HK-2 (cell line): ENCODE results near the gene EIPR1.
A peak's percentile ranks its signal among the peaks of the same experiment; 100 is the strongest.
"Not testable (repeated sequence)": the region's sequence is repeated elsewhere in the genome, so short reads cannot be mapped to it uniquely, and the experiment has no call there.

ENCODE experiments used
- DNase-seq: peaks from one replicate; pipeline ENCODE4 v3.0.0-alpha.2; 2018; ENCODE audit not compliant: unreplicated experiment

The EIPR1 gene

DNA sequence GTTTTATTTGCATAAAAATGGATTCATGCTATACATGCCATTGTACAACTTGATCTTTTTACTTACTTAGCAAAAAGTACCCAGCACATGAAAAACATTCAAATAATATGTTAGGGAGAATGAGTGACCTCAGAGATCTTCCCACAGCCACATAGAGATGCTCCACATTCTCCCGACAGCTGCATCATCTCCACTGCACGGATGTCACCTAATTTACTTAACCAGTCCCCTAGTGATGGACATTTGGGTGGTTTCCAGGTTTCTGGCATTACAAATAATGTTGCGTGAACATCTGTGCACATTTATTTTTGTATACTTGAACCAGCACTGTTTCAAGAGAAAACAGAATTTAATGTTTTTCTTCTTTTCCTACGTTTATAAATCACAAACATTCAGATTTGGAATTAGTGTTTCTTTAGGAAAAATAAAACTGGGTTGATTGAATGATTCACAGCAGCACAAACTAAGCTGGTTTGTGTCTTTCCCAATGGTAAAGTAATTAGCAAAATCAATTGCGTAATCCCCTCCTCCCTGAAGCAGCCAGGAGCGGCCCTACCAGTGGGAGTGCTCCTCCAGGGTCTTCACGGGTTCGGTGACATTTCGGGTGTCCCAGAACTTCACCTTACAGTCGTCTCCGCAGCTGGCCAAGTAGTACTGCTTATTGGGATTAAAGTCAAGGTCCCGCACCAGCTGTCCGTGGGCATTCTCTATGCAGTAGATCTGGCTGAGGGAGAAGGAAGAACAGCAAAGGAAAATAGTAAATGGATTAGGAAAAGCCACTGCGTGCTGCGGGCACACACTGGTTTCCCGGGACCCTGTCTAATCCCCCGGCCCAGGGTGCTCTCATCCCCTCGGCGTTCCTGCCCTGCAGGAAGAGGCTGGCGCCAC is 183.9 kb downstream of the EIPR1 start:
- no peak for DNase-seq

DNA sequence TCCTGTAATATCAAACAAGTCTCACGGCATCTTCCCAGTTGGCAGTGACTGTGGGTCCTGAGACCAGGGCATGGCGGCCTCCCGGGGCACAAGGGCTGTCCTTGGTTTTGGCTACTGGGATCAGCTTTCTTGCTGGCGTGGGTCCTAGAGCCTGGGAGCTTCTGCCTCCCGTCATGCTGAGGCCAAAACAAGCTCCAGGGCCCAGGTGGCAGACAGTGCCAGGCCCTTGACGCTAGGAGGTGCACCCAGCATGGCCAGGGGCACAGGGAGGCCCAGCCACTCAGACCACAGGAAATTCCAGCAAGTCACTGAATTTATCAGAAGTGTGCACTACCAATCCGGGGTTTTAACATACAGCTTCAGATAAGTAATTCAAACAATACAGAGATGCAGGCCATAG is 184.7 kb downstream of the EIPR1 start:
- DNase-seq: no peak

DNA sequence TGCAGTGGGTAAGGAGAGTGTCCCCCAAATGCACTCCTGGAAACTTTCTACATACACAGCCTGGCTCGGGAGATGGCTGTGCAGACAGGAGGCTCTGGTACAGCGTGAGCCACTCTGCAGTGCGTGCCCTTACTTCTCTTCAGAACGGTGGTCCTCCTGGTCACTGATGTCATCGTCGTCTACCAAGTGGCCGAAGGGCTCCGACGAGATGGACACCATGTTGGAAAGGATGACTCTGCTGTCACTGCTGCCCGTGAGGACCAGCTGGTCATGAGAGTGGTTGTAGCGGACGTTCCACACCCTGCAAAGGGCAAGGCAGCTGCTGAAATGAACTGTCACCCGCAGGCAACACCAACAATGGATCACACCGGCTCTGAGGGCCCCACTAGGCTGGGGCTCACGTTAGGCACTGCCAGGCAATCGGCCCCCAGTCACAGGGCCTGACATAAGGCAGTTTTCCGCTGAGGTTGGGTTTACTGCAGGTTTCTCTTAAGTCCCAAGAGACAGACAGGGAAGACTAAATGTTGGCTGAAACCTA is 185.3 kb downstream of the EIPR1 start:
- no peak for DNase-seq

DNA sequence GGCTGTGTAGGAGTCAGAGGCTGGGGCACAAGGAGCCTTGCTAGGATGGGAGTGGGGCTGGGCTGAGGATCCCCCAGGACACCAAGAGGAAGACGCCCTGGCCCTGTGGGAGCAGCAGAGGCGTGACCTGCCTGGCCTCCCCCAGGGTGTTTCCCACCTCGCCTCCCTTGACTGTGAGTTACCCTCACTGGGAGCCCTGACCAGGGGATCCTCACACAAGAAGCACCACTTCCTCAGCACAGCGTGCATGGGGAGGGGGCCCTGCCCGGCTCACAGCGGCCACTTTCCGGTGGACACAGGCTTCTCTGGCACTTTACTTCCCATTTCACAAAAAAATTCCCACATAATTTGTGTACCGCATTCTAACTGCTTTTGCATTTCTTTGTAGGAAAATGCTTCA is 187.7 kb downstream of the EIPR1 start:
- no peak for DNase-seq

DNA sequence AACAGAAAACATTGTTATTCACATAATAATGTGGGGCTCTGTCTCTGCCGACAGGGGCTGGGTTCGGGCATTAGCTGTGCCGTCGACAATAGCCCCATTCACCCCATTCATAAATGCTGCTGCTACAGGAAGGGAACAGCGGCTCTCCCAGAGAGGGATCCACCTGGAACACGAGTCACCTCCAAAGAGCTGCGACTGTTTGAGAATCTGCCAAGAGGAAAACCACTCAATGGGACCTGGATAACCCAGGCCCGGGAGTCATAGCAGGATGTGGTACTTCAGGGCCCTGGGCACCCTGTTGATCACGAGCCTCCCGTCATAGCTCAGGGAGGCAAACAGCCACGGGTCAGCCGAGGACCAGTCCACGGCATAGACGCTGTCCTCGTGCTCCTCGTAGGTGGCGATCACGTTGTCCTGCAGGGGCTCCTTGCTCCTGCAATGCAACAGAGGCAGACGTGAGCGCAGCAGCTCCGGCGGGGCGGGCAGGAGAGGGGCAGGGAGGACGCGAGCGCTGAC is 188.5 kb downstream of the EIPR1 start:
- DNase-seq: peak; percentile 58

DNA sequence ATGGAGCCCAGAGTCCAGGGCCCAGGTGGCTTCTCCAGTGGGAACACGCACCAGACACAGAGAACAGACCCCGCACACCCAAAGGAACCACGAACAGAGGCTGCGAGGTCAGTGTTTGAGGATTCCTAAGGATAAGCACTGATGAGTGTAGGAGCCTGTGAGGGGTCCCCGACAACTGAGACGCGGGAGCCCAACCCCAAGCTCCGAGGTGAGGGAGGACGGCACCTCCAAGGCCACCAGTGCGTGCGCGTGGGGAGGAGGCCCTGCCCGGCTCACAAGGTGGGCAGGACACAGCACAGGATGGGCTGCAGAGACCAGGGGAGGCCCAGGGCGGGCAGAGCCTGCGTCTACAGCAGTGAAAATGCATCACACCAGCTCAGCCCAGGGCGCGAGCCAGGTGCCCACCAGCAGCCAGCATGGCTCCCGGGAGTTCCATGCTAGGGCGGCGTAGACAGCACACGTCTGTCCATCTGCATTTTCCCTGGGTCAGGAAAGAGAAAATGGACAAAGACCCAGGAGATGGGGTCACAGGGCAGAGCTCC is 189.1 kb downstream of the EIPR1 start:
- DNase-seq: no peak

DNA sequence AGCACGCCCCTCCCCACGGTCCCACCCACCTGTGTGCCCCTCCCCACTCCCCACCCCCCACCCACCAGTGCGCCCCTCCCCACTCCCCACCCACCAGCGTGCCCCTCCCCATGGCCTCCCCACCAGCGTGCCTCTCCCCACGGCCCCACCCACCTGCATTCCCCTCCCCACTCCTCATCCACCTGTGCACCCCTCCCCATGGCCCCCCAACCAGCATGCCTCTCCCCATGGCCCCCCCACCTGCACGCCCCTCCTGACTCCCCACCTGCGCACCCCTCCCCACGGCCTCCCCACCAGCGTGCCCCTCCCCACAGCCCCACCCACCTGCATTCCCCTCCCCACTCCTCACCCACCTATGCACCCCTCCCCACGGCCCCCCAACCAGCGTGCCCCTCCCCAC is 190.2 kb downstream of the EIPR1 start:
- no peak for DNase-seq

DNA sequence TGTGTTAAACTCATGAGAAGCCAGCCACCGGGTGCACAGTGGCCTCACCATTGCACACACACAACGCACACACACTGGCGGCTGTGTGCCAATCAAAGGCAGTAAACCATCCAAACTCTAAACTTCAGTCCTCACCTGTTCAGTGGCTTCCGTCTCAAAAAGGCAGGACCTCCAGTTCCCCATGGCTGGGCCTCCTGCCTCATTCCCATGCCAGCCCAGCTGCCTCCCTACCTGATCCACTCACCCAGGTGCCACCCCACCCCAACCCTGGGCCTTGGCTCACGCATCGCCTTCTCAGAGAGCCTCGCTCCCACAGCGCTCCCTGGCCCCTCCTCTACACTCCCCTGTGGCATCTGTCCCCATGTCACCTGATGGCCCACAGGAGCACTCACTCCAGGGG is 190.9 kb downstream of the EIPR1 start:
- DNase-seq: no peak

DNA sequence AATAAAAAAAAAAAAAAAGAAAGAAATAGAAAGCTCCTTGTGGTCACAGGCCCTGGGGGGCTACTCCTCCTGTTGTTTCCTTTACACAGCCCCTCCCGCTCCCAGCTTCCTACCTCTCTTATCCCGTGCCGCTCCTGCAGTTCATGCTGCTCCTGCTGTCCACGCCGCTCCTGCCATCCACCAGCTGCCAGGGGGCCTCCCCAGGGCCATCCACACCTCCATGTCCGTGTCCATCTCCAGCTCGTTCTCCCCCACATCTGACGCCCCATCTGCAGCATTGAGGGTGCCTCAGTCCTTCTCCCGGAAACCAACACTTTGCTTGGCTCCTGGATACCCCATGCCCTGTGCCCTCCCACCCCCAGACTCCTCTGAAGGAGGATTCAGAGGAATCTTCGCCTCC is 191.7 kb downstream of the EIPR1 start:
- no peak for DNase-seq

DNA sequence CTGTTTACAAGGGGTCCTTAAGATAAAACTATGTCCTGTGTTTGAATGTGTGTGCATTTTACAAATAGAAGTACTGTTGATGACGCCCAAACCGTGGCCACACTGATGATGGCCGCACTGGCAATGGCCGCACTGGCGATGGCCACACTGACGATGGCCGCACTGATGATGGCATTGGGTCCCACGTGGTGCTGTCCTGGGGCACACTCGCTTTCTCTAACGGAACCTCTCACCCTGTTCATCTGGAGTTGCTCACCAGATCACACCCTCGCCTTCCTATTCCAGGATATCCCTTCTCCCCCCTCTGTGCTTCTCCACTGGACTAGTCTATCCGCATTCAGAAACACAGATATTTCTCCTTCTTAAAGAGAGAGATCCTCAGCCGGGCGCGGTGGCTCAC is 192.4 kb downstream of the EIPR1 start:
- no peak for DNase-seq

DNA sequence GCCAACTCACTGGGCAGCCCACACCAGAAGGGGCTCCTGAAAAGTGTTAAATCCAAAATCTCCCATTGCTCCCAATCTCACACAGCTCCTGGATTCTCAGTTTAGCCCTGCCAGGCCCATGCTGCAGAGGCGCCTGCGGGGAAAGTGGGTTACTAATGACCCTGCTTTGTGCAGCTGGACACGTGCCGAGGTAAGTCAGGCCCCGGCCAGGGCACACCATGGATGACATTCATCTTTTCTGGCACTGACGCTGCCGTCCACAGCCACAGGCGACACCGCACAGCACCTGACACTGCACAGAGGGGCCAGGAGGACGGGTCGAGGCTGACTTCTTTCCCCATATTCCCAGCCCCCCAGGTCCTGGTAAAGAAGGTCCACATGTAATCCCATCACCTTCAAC is 193.5 kb downstream of the EIPR1 start:
- DNase-seq: no peak

DNA sequence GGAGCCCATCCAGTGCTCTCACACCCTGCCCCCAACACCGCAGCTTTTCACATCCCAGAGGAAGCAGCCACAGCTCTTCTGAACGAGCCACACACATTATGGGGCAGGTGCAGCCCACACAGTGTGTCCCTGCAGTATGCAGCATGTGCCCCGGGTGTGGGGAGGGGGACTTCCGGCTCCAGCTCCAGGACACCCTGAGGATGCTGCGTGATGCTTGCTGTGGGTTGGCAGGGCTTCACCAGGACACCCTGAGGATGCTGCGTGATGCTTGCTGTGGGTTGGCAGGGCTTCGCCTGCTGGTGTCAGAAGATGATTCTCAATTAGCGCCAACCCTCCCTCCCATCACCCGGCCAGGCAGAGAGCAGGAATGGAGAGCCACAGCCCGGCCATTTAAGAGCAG is 193.9 kb downstream of the EIPR1 start:
- DNase-seq: no peak

DNA sequence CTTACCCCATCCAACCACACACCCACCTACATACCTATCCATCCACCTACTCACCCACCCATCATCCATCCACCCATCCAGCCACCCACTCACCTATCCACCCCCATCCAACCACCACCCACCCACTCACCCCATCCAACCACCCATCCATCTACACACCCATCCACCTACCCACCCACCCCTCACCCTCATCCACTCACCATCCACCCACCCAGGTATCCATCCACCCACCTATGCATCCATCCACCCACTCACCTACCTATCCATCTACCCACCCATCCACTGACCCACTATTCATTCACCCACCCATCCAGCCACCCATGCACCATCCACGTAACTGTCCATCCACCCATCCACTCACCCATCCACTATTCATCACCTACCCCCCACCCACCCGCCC is 194.8 kb downstream of the EIPR1 start:
- DNase-seq: no peak

DNA sequence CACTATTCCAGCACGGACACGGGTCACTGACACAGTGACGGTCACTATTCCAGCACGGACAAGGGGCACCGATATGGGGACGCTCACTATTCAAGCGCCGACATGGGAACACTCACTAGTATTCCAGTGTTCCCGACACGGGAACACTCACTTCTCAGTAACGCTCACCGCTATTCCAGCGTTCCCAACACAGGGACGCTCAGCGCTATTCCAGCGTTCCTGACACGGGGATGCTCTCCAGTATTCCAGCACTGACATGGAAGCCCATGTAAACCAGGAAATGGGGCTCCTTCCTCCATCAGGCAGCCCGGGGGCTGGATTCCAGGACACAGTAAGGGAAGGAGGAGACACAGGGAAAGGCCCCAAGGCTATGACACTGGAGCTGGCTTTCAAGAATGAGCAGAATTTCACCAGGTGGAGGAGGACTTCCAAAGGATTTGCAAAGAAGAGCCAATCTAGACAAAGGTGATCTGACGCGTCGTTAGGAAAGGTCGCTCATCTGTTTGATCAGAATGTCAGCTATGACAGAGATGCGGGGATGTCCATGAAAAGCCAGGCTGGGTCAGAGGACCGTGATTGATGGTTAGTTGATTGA is 196.1 kb downstream of the EIPR1 start:
- no peak for DNase-seq

DNA sequence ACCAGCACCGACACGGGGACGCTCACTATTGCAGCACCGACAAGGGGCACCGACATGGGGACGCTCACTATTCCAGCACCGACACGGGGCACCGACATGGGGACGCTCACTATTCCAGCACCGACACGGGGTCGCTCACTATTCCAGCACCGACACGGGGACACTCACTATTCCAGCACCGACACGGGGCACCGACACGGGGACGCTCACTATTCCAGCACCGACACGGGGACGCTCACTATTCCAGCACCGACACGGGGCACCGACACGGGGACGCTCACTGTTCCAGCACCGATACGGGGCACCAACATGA is 196.8 kb downstream of the EIPR1 start:
- not testable (repeated sequence) for DNase-seq

DNA sequence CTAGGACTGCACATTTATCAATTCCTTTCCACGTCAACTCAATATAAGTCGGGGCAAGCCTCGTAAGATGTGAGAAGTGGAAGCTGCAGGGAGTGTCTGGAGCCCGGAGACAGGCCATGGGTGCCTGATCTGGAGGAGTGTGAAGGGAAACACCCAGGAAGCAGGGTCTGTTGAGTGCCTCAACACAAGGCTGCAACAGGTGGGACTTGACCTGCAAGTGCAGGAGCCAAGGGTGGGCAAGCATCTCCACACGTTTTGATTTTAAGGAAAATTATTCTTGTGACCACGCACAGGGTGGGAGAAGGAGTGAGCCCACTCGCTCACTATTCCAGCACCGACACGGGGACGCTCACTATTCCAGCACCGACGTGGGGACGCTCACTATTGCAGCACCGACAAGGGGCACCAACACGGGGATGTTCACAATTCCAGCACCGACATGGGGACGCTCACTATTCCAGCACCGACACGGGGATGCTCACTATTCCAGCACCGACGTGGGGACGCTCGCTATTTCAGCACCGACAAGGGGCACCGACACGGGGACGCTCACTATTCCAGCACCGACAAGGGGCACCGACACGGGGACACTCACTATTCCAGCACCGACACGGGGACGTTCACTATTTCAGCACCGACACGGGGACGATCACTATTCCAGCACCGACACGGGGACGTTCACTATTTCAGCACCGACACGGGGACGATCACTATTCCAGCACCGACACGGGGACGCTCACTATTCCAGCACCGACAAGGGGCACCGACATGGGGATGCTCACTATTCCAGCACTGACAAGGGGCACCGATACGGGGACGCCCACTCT is 197.3 kb downstream of the EIPR1 start:
- DNase-seq: no peak

DNA sequence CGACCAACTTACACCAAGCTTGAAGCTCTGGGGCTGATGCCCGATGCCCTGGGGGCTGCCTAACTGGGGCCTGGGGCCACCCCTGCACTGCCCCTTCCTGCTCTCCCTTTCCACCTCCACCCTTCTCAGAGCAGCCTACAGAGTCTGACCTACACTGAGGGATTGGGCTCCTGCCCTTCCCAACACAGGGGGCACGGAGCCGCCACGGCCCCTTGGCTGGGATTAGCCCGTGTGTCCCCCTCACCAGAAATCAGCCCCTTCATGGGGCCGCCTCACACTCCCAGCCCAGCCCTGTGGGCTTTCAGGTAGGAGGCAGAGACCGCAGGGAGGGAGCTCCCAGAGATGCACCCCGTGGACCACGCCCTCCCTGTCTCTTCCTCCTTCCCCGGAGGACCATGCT is 198.0 kb downstream of the EIPR1 start:
- DNase-seq: no peak

DNA sequence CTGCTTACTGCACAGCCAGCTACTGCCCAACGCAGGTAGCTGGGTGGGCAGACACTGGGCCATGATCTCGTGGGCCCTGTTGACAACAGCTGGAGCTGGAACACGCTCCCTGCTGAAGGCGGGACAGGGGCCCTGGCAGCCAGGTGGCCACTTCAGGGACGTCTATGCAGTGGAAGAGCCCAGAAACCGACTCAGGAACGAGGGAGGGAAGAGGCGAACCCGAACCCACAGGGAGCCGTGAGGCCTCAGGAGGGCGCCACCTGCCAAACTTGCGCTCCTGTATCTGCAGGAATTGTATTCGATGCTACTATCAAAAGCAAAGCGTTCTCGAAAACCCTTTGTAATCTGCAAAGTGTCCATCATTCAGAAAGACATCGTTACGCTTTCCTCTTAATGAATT is 198.4 kb downstream of the EIPR1 start:
- no peak for DNase-seq

DNA sequence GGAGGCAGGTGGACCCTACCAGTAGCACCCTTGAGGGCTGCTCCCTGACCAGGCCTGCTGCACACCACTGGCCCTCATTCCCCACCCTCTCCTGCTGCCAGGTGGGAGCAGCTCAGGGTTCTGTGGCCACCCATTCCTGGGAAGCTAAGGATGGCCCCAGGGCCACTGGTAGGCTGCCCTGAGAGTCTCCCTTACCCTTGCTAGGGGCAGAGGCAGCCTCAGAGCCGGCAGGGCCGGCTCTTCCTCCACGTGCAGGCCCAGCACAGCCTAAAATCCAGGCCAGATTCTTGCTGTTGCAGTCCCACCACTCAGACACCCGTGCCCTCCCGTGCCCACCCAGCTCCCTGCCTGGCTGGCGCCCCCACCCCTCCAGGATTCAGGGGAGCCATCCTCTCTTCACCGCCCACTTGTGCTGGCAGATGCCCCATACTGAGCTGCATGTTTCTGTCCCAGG is 199.0 kb downstream of the EIPR1 start:
- no peak for DNase-seq

DNA sequence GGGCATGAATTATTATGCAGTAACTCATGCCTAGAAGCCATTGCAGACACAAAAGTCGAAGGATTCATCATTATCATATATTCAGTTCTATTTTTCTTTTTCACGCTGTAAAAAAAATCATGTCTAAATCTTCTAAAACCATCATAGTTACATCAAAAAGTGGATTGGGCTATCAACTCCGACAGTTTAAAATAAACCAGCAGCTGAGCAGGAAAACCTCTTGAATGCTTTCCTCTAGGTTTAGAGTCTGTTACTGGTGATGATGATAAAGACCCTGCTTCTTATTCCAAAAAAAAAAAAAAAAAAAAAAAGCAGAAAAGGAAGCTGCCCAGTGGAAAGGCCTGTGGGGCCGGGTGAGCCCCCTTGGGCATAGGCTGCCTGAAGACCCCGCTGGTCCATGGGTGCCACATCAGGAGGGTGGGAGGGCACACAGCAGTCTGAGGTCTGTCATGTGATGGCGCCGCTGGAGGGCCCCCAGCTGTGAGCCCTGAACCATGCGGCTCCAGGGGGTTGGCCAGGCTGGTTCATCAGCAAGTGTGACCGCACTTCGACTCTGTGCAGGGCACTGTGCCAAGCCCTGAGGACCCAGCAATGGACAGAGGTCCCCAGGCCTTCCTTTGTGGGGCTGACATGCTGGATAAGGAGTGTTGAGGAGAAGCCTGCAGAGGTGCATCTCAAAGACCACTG is 199.6 kb downstream of the EIPR1 start:
- no peak for DNase-seq

DNA sequence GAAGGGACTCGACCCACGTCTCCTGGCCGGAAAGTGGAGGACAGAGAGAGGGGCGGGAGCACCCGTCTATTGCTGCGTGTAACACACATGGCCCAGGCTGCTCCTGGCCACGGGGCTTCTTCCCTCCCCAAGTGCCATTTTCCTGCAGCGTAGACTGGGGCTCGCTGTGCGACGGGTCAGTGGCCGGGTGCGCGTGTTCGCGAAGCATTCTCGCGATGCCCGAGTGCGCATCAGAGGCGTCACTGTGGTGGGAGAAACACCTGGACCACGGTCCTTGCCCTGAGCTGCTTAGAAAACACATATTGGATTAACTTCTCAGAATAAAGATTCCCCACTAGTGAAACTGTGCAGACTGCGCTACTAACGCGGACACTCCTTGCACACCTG is 200.8 kb downstream of the EIPR1 start:
- DNase-seq: no peak
